GM12874 (cell line): ENCODE data around the gene OR7G2.

ENCODE experiments used
- CTCF ChIP-seq: IDR thresholded peaks from 2 replicates; pipeline ENCODE4 v1.5.1; 2011; ENCODE audit warnings: low read depth, mild to moderate bottlenecking, control low read depth, low read length, moderate library complexity; ENCODE audit not compliant: insufficient read depth

OR7G2 gene

GRCh38 chr19:9054765-9055164, 52.5 kb downstream of the OR7G2 start:
- no peak for TF ChIP-seq CTCF

DNA sequence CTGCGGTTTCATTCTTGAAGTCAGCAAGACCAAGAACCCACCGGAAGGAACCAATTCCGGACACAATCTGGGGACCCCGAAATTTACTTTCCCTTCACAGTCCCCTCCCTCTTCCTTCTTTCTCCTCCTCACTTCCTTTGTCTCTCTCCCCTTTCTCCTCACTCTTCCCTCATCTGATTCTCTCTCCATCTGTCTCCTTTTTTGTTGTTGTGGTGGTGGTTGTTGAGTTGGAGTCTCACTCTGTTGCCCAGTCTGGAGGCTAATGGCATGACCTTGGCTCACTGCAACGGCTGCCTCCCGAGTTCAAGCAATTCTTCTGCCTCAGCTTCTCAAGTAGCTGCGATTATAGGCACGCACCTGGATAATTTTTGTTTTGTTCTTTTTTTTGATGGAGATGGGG, 53.1 kb downstream of the OR7G2 start:
- TF ChIP-seq CTCF = no peak

GRCh38 chr19:9052894-9053293, 54.4 kb downstream of the OR7G2 start:
- TF ChIP-seq CTCF = no peak
